Tibial nerve (tissue), 3 donors: Measurements from ENCODE around the gene MYO1B.

Experiments used
- POLR2A ChIP-seq, 2 donors: fragments of 450-650 bp; IDR thresholded peaks; one replicate each; pipeline ENCODE4 v1.6.1; 2017; ENCODE audit warnings: antibody characterized with exemption in 2 of 2, mild to moderate bottlenecking in 2 of 2, moderate library complexity in 2 of 2
- TF ChIP-seq, protein P1 (sequence below), 5 experiments: fragments of 200-600 bp in 3 of 5; fragments of 450-650 bp in 2 of 5; sonication (generic) in 3 of 5; IDR thresholded peaks; one replicate each; pipeline ENCODE4 v1.5.1; 2016 to 2019; ENCODE audit warnings: antibody characterized with exemption in 5 of 5, mild to moderate bottlenecking in 3 of 5, moderate library complexity in 2 of 5

GRCh38 chr2:191289049-191289448 is 43.8 kb downstream of the MYO1B start:
- no peak for TF ChIP-seq POLR2A (IDR thresholded peaks at IDR 0.05)
- TF ChIP-seq, protein P1, sequence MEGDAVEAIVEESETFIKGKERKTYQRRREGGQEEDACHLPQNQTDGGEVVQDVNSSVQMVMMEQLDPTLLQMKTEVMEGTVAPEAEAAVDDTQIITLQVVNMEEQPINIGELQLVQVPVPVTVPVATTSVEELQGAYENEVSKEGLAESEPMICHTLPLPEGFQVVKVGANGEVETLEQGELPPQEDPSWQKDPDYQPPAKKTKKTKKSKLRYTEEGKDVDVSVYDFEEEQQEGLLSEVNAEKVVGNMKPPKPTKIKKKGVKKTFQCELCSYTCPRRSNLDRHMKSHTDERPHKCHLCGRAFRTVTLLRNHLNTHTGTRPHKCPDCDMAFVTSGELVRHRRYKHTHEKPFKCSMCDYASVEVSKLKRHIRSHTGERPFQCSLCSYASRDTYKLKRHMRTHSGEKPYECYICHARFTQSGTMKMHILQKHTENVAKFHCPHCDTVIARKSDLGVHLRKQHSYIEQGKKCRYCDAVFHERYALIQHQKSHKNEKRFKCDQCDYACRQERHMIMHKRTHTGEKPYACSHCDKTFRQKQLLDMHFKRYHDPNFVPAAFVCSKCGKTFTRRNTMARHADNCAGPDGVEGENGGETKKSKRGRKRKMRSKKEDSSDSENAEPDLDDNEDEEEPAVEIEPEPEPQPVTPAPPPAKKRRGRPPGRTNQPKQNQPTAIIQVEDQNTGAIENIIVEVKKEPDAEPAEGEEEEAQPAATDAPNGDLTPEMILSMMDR (IDR thresholded peaks at IDR 0.05): no peak
